ENCODE data around the gene ASTN2.

DNA sequence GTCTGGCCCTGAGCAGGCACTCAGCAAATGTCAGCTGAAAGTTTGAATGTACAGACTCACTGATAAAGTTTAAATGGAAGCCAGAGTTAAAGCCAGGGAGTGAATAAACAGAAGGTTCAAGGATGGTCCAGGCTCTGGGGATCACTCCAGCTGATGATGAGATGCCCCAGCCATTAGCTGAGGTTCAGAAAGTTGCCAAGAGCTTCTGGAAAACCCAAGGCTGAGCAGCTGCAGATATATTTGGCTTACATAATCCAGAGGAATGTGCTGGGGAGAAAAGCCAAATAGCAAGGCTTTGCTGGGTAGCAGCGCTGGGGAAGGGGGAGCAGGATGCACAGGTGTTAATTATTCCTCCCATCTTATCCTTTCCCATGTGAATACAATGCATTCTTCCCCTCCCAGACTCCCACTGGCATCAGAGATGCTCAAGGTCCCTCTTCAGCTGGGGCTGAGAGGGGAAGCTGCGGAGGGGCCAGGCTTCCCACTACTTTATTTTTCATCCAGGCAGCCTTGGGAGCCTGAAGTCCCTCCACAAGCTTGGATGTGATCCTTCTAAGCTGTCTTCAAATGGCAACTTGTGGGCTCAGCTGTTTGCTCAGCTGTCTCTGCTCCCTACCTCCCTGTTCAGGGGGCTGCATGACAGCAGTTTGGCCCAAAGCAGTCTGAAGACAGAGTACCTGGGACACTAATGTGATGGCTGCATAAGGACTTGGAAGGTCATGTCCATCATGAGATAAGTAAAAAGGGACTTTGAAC lies 386.6 kb downstream of the ASTN2 start:
- TF ChIP-seq CTCF (IDR thresholded peaks at IDR 0.05) (no peak), MAFK (IDR thresholded peaks at IDR 0.05; ENCODE audit: partially characterized antibody) (no peak), USF2 (IDR thresholded peaks at IDR 0.05) (no peak), POLR2A (IDR thresholded peaks at IDR 0.05; ENCODE audit: low read length) (no peak)
